ENCODE results near the gene KLHDC8B.
"Not testable (repeated sequence)": the region's sequence is repeated elsewhere in the genome, so short reads cannot be mapped to it uniquely, and the experiment has no call there.

Gene KLHDC8B

DNA sequence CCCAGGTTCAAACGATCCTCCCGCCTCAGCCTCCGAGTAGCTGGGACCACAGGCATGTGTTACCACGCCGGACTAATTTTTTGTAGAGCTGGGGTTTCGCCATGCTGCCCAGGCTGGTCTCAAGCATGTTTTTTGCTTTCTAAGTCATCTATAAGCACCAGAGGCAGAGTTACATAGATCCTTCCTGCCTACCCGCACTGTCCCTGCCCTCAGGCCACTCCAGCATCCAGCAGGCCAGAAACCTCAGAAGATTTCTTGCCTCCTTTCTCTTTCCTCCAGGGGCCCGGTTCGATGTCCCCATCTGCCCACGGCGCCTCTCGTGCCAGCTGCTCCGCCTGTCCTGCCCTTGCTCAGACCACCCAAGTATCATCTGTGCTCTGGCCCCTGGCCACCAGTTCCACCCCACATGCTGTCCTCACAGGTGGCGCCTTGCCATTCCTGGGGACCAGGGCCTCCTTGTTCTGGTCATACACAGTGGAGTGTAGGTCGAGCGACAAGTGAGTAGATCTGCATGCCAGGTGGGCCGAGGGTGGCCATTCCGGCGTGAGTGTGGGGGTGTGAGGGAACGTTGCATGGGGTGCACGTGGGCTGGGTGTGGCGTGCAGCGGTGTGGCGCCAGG is 27.3 kb downstream of the KLHDC8B start:
- no peak for DNase-seq
- H3K9me3 ChIP-seq (ENCODE audit: severe bottlenecking): peaks cover 4% of the 10 kb centered on the region
- peak overlapping the region; percentile 35; the same call in 1 of the 2 replicates for H3K27ac ChIP-seq
- no peaks in the 10 kb centered on the region for H3K36me3 ChIP-seq
- TF ChIP-seq, protein P1, sequence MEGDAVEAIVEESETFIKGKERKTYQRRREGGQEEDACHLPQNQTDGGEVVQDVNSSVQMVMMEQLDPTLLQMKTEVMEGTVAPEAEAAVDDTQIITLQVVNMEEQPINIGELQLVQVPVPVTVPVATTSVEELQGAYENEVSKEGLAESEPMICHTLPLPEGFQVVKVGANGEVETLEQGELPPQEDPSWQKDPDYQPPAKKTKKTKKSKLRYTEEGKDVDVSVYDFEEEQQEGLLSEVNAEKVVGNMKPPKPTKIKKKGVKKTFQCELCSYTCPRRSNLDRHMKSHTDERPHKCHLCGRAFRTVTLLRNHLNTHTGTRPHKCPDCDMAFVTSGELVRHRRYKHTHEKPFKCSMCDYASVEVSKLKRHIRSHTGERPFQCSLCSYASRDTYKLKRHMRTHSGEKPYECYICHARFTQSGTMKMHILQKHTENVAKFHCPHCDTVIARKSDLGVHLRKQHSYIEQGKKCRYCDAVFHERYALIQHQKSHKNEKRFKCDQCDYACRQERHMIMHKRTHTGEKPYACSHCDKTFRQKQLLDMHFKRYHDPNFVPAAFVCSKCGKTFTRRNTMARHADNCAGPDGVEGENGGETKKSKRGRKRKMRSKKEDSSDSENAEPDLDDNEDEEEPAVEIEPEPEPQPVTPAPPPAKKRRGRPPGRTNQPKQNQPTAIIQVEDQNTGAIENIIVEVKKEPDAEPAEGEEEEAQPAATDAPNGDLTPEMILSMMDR (IDR thresholded peaks at IDR 0.05; ENCODE audit: low read depth, low read length): no peak
- H3K27me3 ChIP-seq (ENCODE audit: insufficient read depth, low read depth, severe bottlenecking): no peaks in the 10 kb centered on the region
- H3K4me3 ChIP-seq (ENCODE audit: low read depth, low read length): no peak overlapping the region

DNA sequence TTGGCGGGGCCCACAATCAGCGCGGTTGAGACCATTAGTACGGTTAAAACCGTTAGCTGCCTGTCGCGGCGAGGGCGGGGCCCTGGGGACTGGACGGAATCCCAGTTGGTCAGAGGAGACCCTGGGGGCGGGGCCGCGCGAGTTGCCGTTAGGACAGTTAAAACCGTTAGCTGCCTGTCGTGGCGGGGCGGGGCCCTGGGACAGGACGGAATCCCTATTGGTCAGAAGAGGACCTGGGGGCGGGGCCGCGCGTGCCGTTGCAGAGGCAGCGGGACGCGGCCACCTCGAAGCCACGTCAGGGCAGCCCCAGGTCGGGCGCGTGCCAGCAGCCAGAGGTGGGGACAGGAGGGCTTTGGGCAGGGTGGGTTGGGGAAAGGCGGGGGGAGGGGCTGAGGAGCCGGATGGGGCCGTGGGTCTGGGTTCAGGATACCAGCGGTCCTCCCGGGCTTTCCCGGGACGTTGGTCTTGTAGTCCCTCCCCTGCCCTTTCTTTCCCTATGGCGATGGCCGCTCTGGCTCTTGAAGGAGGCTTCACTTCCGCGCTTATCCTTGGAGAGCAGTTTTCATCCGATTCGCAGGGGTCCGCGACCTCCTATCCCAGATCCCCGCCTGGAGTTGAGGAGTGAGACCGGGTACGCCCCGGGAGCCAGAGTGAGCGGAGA is 28.0 kb downstream of the KLHDC8B start:
- H3K36me3 ChIP-seq: no peaks in the 10 kb centered on the region
- no peak overlapping the region for H3K27ac ChIP-seq
- H3K4me3 ChIP-seq (ENCODE audit: low read depth, low read length): no peak overlapping the region
- no peak for DNase-seq
- no peaks in the 10 kb centered on the region for H3K27me3 ChIP-seq (ENCODE audit: insufficient read depth, low read depth, severe bottlenecking)
- TF ChIP-seq, protein P1 (IDR thresholded peaks at IDR 0.05; ENCODE audit: low read depth, low read length): no peak
- peaks cover 4% of the 10 kb centered on the region for H3K9me3 ChIP-seq (ENCODE audit: severe bottlenecking)

DNA sequence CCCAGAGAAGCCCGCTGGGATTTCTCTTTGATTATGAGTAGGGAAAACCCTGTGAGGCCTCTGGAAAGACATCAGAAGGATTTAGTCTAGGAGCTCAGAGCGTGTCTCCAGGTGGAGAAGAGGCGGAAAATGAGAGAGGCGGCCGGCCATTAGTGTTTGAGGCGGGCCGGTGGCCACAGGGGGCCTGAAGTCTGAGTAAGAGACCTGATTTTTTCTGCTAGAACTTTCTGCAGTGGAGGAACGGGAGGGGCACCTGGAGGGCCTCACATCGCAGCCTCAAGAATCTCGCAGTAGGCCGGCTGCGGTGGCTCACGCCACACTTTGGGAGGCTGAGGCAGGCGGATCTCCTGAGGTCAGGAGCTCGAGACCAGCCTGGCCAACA is 28.5 kb downstream of the KLHDC8B start:
- H3K9me3 ChIP-seq (ENCODE audit: severe bottlenecking): peaks cover 4% of the 10 kb centered on the region
- no peak overlapping the region for H3K27ac ChIP-seq
- no peak overlapping the region for H3K4me3 ChIP-seq (ENCODE audit: low read depth, low read length)
- DNase-seq: no peak
- TF ChIP-seq, protein P1 (IDR thresholded peaks at IDR 0.05; ENCODE audit: low read depth, low read length): no peak
- no peaks in the 10 kb centered on the region for H3K36me3 ChIP-seq
- H3K27me3 ChIP-seq (ENCODE audit: insufficient read depth, low read depth, severe bottlenecking): no peaks in the 10 kb centered on the region

DNA sequence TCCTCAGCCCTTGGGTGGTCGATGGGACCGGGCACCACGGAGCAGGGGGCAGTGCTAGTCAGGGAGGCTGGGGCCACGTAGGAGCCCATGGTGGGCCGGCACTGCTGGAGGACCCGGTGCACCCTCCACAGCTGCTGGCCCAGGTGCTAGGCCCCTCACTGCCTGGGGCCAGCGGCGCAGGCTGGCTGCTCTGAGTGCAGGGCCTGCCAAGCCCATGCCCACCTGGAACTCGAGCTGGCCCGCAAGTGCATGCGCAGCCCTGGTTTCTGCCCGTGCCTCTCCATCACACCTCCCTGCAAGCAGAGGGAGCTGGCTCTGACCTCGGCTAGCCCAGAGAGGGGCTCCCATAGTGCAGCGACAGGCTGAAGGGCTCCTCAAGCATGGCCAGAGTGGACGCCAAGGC is 42.1 kb downstream of the KLHDC8B start:
- DNase-seq: no peak
- TF ChIP-seq, protein P1 (IDR thresholded peaks at IDR 0.05; ENCODE audit: low read depth, low read length): no peak
- Histone ChIP-seq H3K27me3 (ENCODE audit: insufficient read depth, low read depth, severe bottlenecking) (no peaks in the 10 kb centered on the region), H3K27ac (no peak overlapping the region), H3K9me3 (ENCODE audit: severe bottlenecking) (peaks cover 9% of the 10 kb centered on the region), H3K4me3 (ENCODE audit: low read depth, low read length) (no peak overlapping the region), H3K36me3 (no peaks in the 10 kb centered on the region)

DNA sequence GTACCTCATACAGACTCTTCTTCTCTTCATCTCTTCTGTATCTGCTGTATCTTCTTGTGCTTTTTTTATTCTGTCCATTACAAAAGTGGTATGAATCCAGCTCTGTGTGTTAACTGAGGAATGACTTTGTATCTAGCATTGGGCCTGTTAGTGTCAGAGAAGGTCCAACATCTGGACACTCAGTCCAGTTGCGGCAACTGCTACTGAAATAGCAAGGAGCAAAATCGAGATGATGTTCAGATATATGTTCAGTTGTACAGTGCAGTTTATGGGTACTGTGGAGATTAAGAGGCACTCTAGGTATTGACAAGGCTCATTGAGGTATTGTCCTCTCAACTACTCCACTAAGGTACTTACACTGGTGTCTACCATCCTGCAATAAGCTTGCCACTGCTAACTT is 42.6 kb downstream of the KLHDC8B start:
- TF ChIP-seq, protein P1 (IDR thresholded peaks at IDR 0.05; ENCODE audit: low read depth, low read length): no peak
- Histone ChIP-seq H3K27me3 (ENCODE audit: insufficient read depth, low read depth, severe bottlenecking) (no peaks in the 10 kb centered on the region), H3K36me3 (no peaks in the 10 kb centered on the region), H3K9me3 (ENCODE audit: severe bottlenecking) (peaks cover 9% of the 10 kb centered on the region), H3K27ac (no peak overlapping the region), H3K4me3 (ENCODE audit: low read depth, low read length) (no peak overlapping the region)
- no peak for DNase-seq

DNA sequence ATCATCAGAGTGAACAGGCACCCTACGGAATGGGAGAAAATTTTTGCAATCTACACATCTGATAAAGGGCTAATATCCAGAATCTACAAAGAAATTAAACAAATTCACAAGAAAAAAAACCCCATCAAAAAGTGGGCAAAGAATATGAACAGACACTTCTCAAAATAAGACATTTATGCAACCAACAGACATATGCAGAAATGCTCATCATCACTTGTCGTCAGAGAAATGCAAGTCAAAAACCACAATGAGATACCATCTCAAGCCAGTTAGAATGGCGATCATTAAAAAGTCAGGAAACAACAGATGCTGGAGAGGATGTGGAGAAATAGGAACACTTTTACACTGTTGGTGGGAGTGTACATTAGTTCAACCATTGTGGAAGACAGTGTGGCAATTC is 45.3 kb downstream of the KLHDC8B start:
- not testable (repeated sequence) for H3K4me3 ChIP-seq (ENCODE audit: low read depth, low read length); DNase-seq; H3K27ac ChIP-seq; H3K27me3 ChIP-seq (ENCODE audit: insufficient read depth, low read depth, severe bottlenecking); H3K36me3 ChIP-seq
- H3K9me3 ChIP-seq (ENCODE audit: severe bottlenecking): peaks cover 18% of the 10 kb centered on the region

DNA sequence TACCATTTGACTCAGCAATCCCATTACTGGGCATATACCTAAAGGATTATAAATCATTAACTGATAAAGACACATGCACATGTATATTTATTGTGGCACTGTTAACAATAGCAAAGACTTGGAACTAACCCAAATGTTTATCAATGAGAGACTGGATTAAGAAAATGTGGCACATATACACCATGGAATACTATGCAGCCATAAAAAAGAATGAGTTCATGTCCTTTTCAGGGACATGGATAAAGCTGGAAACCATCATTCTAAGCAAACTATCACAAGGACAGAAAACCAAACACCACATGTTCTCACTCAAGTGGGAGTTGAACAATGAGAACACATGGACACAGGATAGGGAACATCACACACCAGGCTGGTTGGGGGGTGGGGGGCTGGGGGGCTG is 45.7 kb downstream of the KLHDC8B start:
- DNase-seq; H3K4me3 ChIP-seq (ENCODE audit: low read depth, low read length); H3K36me3 ChIP-seq; H3K27ac ChIP-seq; H3K27me3 ChIP-seq (ENCODE audit: insufficient read depth, low read depth, severe bottlenecking): not testable (repeated sequence)
- peaks cover 19% of the 10 kb centered on the region for H3K9me3 ChIP-seq (ENCODE audit: severe bottlenecking)

Data from WERI-Rb-1 (cell line).